ENCODE measurements around the gene JARID2. TPM values are rescaled to one million over a fixed set of nuclear protein-coding genes. Genes with fewer than 3 reads are reported as not detected.
A peak's percentile ranks its signal among the peaks of the same experiment; 100 is the strongest.

Gene JARID2
- total and polyA plus RNA-seq, 9 of the 15 experiments (the other 6 are each of a cell fraction or from before 2014, with no cell fraction given), result 5.0 to 29.0 (median 15.6) TPM

DNA sequence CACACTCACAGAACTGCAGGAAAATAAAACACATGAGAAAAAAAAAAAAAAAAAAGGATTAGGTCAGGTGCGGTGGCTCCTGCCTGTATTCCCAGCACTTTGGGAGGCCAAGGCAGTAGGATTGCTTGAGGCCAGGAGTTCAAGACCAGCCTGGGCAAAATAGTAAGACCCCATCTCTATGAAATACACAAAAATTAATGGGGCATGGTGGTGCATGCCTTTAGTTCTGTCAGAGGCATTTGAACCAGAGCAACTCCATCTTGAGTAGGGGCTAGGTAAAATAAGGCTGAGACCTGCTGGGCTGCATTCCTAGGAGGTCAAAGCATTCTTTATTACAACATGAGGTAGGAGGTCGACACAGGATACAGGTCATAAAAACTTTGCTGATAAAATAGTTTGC is 39.0 kb upstream of the JARID2 start (continued):
- TF ChIP-seq, protein P1, sequence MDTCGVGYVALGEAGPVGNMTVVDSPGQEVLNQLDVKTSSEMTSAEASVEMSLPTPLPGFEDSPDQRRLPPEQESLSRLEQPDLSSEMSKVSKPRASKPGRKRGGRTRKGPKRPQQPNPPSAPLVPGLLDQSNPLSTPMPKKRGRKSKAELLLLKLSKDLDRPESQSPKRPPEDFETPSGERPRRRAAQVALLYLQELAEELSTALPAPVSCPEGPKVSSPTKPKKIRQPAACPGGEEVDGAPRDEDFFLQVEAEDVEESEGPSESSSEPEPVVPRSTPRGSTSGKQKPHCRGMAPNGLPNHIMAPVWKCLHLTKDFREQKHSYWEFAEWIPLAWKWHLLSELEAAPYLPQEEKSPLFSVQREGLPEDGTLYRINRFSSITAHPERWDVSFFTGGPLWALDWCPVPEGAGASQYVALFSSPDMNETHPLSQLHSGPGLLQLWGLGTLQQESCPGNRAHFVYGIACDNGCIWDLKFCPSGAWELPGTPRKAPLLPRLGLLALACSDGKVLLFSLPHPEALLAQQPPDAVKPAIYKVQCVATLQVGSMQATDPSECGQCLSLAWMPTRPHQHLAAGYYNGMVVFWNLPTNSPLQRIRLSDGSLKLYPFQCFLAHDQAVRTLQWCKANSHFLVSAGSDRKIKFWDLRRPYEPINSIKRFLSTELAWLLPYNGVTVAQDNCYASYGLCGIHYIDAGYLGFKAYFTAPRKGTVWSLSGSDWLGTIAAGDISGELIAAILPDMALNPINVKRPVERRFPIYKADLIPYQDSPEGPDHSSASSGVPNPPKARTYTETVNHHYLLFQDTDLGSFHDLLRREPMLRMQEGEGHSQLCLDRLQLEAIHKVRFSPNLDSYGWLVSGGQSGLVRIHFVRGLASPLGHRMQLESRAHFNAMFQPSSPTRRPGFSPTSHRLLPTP (IDR thresholded peaks at IDR 0.05; ENCODE audit: borderline replicate concordance, extremely low read depth, insufficient read length), result no peak
- TF ChIP-seq SMARCC2 (IDR thresholded peaks at IDR 0.05; ENCODE audit: low read depth), result no peak
- no peak for TF ChIP-seq ARID2 (IDR thresholded peaks at IDR 0.05)
- peak; percentile 74; the same call in 1 of the 2 replicates for TF ChIP-seq HDAC8 (tag; IDR thresholded peaks at IDR 0.05)
- no peak for TF ChIP-seq HMG20B (CRISPR knock-in tag; IDR thresholded peaks at IDR 0.05)
- no peak for TF ChIP-seq RBM17 (IDR thresholded peaks at IDR 0.05; ENCODE audit: borderline replicate concordance, low read depth, low read length)
- TF ChIP-seq TCF7 (IDR thresholded peaks at IDR 0.05; ENCODE audit: borderline replicate concordance), result no peak
- peak; percentile 40; the same call in 1 of the 2 replicates for TF ChIP-seq BACH1 (tag; IDR thresholded peaks at IDR 0.05)
- no peak for TF ChIP-seq CBX8 (IDR thresholded peaks at IDR 0.05; ENCODE audit: borderline replicate concordance, extremely low read depth, low read depth, low read length, poor library complexity, severe bottlenecking)
- TF ChIP-seq SNIP1 (IDR thresholded peaks at IDR 0.05; ENCODE audit: low read depth), result no peak
- TF ChIP-seq DMBX1 (CRISPR knock-in tag; IDR thresholded peaks at IDR 0.05; ENCODE audit: borderline replicate concordance), result peak; percentile 81; the same call in 1 of the 2 replicates
- TF ChIP-seq ZNF445 (CRISPR knock-in tag; IDR thresholded peaks at IDR 0.05; ENCODE audit: low read depth), result no peak
- TF ChIP-seq RAD51 (IDR thresholded peaks at IDR 0.05; ENCODE audit: borderline replicate concordance, low read depth), result no peak
- TF ChIP-seq SMAD4 (CRISPR knock-in tag; conservative IDR thresholded peaks at IDR 0.05), result peak; percentile 81
- TF ChIP-seq NFXL1 (CRISPR knock-in tag; IDR thresholded peaks at IDR 0.05), result 0 out of 2 replicates have a peak, but pooled peaks have one; percentile 53
- TF ChIP-seq RUNX1 (IDR thresholded peaks at IDR 0.05; ENCODE audit: low read depth), result no peak
- no peak for TF ChIP-seq NFIX (CRISPR knock-in tag; IDR thresholded peaks at IDR 0.05; ENCODE audit: low read depth)
- TF ChIP-seq, protein P2, sequence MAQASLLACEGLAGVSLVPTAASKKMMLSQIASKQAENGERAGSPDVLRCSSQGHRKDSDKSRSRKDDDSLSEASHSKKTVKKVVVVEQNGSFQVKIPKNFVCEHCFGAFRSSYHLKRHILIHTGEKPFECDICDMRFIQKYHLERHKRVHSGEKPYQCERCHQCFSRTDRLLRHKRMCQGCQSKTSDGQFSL (CRISPR knock-in tag; IDR thresholded peaks at IDR 0.05), result no peak
- TF ChIP-seq, protein P2 (tag; IDR thresholded peaks at IDR 0.05), result 0 out of 4 replicates have a peak, but pooled peaks of 1 of the 2 experiments have one; percentile 54
- no peak for TF ChIP-seq HDAC3 (IDR thresholded peaks at IDR 0.05; ENCODE audit: borderline replicate concordance, partially characterized antibody)
- no peak for TF ChIP-seq MIER1 (IDR thresholded peaks at IDR 0.05; ENCODE audit: low read depth)
- TF ChIP-seq ZNF707 (CRISPR knock-in tag; conservative IDR thresholded peaks at IDR 0.05), result no peak
- TF ChIP-seq, protein P3, sequence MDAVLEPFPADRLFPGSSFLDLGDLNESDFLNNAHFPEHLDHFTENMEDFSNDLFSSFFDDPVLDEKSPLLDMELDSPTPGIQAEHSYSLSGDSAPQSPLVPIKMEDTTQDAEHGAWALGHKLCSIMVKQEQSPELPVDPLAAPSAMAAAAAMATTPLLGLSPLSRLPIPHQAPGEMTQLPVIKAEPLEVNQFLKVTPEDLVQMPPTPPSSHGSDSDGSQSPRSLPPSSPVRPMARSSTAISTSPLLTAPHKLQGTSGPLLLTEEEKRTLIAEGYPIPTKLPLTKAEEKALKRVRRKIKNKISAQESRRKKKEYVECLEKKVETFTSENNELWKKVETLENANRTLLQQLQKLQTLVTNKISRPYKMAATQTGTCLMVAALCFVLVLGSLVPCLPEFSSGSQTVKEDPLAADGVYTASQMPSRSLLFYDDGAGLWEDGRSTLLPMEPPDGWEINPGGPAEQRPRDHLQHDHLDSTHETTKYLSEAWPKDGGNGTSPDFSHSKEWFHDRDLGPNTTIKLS (IDR thresholded peaks at IDR 0.05; ENCODE audit: borderline replicate concordance, low read depth), result no peak
- no peak for TF ChIP-seq GATAD2B (IDR thresholded peaks at IDR 0.05; ENCODE audit: borderline replicate concordance)
- no peak for TF ChIP-seq KDM1A (IDR thresholded peaks at IDR 0.05)
- no peak for TF ChIP-seq SIN3B (IDR thresholded peaks at IDR 0.05; ENCODE audit: low read depth)

Measured in K562 (cell line).